ENCODE results near the gene THY1. TPM values are rescaled to one million over a fixed set of nuclear protein-coding genes. Genes with fewer than 3 reads are reported as not detected.

THY1 gene
- total RNA-seq, 4 donors from 2014 or later = 14.1 to 43.4 (median 30.6) TPM

DNA sequence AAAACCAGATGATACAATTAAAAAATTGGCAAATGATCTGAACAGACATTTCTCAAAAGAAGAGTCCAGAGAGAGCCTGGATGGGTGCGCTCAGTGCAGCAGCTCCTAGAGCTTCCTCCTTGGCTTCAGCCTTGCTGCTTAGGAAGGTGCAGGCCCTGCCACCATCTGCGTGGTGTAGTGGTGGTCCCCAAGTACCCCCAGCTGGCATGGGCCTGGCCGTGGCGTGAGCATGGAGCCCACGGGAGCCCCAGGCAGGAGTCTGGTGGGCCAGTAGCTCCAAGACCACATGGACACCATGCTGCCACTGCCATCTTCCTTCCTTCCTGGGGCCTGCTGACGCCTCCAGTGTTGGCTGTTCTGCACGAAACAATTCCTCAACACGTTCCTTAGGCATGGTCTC is 20.5 kb downstream of the THY1 start:
- Histone ChIP-seq H3K27ac (no peak overlapping the region), H3K4me1 (no peaks in the 10 kb centered on the region), H3K4me3 (replicated peaks in 1 of 3) (no peak overlapping the region), H3K27me3 (no peaks in the 10 kb centered on the region), H3K36me3 (no peaks in the 10 kb centered on the region), H3K9me3 (no peaks in the 10 kb centered on the region)
- 87 to 90% methylated on average over 8 of the region's 8 CpGs for WGBS, 2 donors
- DNase-seq = no peak
- intact Hi-C loops (cut with DNase I) = no loop called here
- TF ChIP-seq POLR2A (IDR thresholded peaks at IDR 0.05) = no peak
- TF ChIP-seq, protein P1, sequence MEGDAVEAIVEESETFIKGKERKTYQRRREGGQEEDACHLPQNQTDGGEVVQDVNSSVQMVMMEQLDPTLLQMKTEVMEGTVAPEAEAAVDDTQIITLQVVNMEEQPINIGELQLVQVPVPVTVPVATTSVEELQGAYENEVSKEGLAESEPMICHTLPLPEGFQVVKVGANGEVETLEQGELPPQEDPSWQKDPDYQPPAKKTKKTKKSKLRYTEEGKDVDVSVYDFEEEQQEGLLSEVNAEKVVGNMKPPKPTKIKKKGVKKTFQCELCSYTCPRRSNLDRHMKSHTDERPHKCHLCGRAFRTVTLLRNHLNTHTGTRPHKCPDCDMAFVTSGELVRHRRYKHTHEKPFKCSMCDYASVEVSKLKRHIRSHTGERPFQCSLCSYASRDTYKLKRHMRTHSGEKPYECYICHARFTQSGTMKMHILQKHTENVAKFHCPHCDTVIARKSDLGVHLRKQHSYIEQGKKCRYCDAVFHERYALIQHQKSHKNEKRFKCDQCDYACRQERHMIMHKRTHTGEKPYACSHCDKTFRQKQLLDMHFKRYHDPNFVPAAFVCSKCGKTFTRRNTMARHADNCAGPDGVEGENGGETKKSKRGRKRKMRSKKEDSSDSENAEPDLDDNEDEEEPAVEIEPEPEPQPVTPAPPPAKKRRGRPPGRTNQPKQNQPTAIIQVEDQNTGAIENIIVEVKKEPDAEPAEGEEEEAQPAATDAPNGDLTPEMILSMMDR (IDR thresholded peaks at IDR 0.05) = no peak

DNA sequence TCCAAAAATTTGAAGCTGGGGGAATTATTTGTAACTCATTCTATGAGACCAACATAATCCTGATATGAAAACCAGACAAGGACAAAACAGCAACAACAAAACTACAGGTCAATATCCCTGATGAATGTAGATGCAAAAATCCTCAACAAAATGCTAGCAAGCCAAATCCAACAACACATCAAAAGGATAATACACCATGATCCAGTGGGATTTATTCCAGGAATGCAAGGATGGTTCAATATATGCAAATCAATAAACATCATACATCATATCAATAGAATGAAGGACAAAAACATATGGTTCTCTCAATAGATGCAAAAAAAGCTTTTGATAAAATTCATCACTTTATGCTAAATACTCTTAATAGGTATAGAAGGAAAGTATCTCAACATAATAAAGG is 22.1 kb downstream of the THY1 start:
- TF ChIP-seq POLR2A (IDR thresholded peaks at IDR 0.05) = no peak
- TF ChIP-seq, protein P1 (IDR thresholded peaks at IDR 0.05) = no peak
- Histone ChIP-seq H3K9me3 (no peaks in the 10 kb centered on the region), H3K36me3 (no peaks in the 10 kb centered on the region), H3K27me3 (no peaks in the 10 kb centered on the region), H3K4me1 (no peaks in the 10 kb centered on the region), H3K4me3 (replicated peaks in 1 of 3) (no peak overlapping the region), H3K27ac (no peak overlapping the region)
- intact Hi-C loops (cut with DNase I) = no loop called here
- no peak for DNase-seq

DNA sequence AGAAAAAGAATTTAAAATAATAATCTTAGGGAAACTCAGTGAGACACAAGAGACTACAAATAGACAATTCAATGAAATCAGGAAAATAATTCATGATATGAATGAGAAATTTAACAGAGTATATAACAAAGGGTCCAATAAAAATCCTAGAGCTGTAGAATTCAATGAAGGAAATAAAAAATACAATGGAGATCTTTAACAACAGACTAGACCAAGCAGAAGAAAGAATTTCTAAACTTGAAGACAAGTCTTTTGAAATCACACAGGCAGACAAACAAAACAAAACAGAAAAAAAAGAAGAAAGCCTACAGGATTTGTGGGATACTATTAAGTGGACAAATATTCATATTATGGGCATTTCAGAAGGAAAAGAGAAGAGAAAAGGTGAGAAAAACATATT is 25.2 kb downstream of the THY1 start:
- Histone ChIP-seq H3K4me1 (peaks cover 0 to 6% of the 10 kb centered on the region in 2 donors), H3K4me3 (replicated peaks in 1 of 3) (no peak overlapping the region), H3K9me3 (no peaks in the 10 kb centered on the region), H3K27ac (no peak overlapping the region), H3K36me3 (no peaks in the 10 kb centered on the region), H3K27me3 (no peaks in the 10 kb centered on the region)
- intact Hi-C loops (cut with DNase I) = no loop called here
- TF ChIP-seq, protein P1 (IDR thresholded peaks at IDR 0.05) = no peak
- no peak for TF ChIP-seq POLR2A (IDR thresholded peaks at IDR 0.05)
- DNase-seq = no peak

DNA sequence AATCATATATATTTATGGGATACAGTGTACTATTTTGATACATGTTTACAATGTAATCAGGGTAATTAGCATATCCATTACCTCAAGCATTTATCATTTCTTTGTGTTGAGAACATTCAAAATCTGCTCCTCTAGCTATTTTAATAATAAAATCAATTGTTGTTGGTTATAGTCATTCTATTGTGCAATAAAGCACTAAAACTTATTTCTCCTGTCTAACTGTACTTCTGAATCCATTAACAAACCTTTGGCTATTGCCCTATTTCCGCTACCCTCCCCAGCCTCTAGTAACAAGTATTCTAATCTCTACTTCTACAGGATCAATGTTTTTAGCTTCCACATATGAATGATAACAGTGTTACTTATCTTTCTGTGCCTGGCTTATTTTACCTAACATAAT is 26.1 kb downstream of the THY1 start:
- intact Hi-C loops (cut with DNase I) = no loop called here
- 98 to 100% methylated on average over 1 of the region's 1 CpG for WGBS, 2 donors
- no peak overlapping the region for H3K27ac ChIP-seq

DNA sequence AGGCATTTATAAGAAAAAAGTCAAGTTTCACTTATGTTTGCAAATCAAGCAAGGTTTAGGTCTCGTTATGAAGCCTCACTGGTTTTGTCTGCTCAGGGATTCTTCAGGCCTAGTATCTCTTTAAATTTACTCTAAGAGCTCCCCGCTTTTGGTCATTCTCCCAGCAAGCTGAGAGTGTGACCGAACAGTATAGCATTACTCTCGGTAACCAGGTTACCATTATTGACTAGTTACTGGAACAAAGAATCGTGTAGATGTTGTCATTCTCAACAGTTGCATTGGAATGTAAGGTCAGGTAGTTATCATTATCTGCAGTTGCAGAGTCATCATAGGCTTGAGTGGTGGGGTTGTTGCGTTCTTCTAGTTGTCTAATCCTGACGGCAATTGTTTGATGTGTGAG is 31.7 kb downstream of the THY1 start:
- Histone ChIP-seq H3K27me3 (no peaks in the 10 kb centered on the region), H3K9me3 (no peaks in the 10 kb centered on the region), H3K4me1 (peaks cover 0 to 6% of the 10 kb centered on the region in 2 donors), H3K27ac (no peak overlapping the region), H3K4me3 (replicated peaks in 1 of 3) (no peak overlapping the region), H3K36me3 (no peaks in the 10 kb centered on the region)
- DNase-seq = no peak
- TF ChIP-seq POLR2A (IDR thresholded peaks at IDR 0.05) = no peak
- TF ChIP-seq, protein P1 (IDR thresholded peaks at IDR 0.05) = no peak
- intact Hi-C loops (cut with DNase I) = no loop called here
- WGBS, 2 donors = 88 to 92% methylated on average over 7 of the region's 7 CpGs

More for the DNA sequence above, 26.1 kb downstream of the THY1 start:
- no peaks in the 10 kb centered on the region for H3K36me3 ChIP-seq
- no peaks in the 10 kb centered on the region for H3K9me3 ChIP-seq
- TF ChIP-seq, protein P1 (IDR thresholded peaks at IDR 0.05) = no peak
- TF ChIP-seq POLR2A (IDR thresholded peaks at IDR 0.05) = no peak
- H3K4me3 ChIP-seq (replicated peaks in 1 of 3) = no peak overlapping the region
- no peak for DNase-seq
- no peaks in the 10 kb centered on the region for H3K27me3 ChIP-seq
- peaks cover 0 to 6% of the 10 kb centered on the region in 2 donors for H3K4me1 ChIP-seq

Measured in thyroid gland (tissue), 4 donors.